K562 (cell line): ENCODE measurements around the gene RNF25. TPM values are rescaled to one million over a fixed set of nuclear protein-coding genes. Genes with fewer than 3 reads are reported as not detected.

Experiments
- ARNT ChIP-seq, 2 experiments: fragments of 450-650 bp; IDR thresholded peaks; 2 replicates each; pipeline ENCODE4 v1.6.1; 2016; ENCODE audit warnings: mild to moderate bottlenecking in 1 of 2
- ELF2 ChIP-seq: fragments of 250-450 bp; sonication (Bioruptor Pico); IDR thresholded peaks from 2 replicates; pipeline ENCODE4 v1.5.0; 2021; ENCODE audit warnings: mild to moderate bottlenecking
- ETS1 ChIP-seq: conservative IDR thresholded peaks from 2 replicates; pipeline ENCODE4 v1.6.1; 2011; ENCODE audit warnings: low read depth, mild to moderate bottlenecking, low read length; ENCODE audit not compliant: control insufficient read depth
- FOSL1 ChIP-seq: fragments of 200-800 bp; sonication (Bioruptor generic); conservative IDR thresholded peaks from 2 replicates; pipeline ENCODE4 v1.6.1; 2016; ENCODE audit warnings: missing genetic modification characterization, missing compliant biosample characterization
- GTF2E2 ChIP-seq: fragments of 200-800 bp; sonication (Bioruptor generic); IDR thresholded peaks from 2 replicates; pipeline ENCODE4 v1.6.1; 2016; ENCODE audit warnings: missing genetic modification characterization, missing compliant biosample characterization
- HIVEP1 ChIP-seq: fragments of 250-450 bp; sonication (Bioruptor Pico); IDR thresholded peaks from 2 replicates; pipeline ENCODE4 v1.4.0; 2020; ENCODE audit warnings: mild to moderate bottlenecking
- KDM1A ChIP-seq, 2 experiments: fragments of 450-650 bp; IDR thresholded peaks; 2 replicates each; pipeline ENCODE4 v1.6.1; 2016; ENCODE audit warnings: mild to moderate bottlenecking in 2 of 2
- NFIC ChIP-seq: fragments of 450-650 bp; IDR thresholded peaks from 2 replicates; pipeline ENCODE4 v1.6.1; 2017; ENCODE audit warnings: mild to moderate bottlenecking, inconsistent platforms
- SAFB2 ChIP-seq: fragments of 200-400 bp; formaldehyde crosslinking; IDR thresholded peaks from 2 replicates; pipeline ENCODE4 v1.6.1; 2018; ENCODE audit warnings: borderline replicate concordance, low read length, low read depth, moderate library complexity; ENCODE audit not compliant: severe bottlenecking
- SIN3A ChIP-seq, 2 experiments: fragments of 150-350 bp in 1 of 2; IDR thresholded peaks; 2 replicates each; pipeline ENCODE4 v1.6.1; 2011 to 2016; ENCODE audit warnings: borderline replicate concordance in 2 of 2, low read depth in 2 of 2, low read length in 2 of 2, mild to moderate bottlenecking in 2 of 2, moderate library complexity in 2 of 2; ENCODE audit not compliant: control insufficient read depth in 1 of 2
- TBP ChIP-seq: optimal IDR thresholded peaks from 2 replicates; pipeline ENCODE3; 2011; ENCODE audit warnings: low read depth, low read length, improper control_type of control experiment
- THRAP3 ChIP-seq: fragments of 450-650 bp; IDR thresholded peaks from 2 replicates; pipeline ENCODE4 v1.6.1; 2016; ENCODE audit warnings: mild to moderate bottlenecking, inconsistent platforms, borderline replicate concordance
- ZNF146 ChIP-seq: IDR thresholded peaks from one replicate; pipeline ENCODE4 v1.6.1; 2018; ENCODE audit warnings: missing compliant biosample characterization; ENCODE audit not compliant: unreplicated experiment
- polyA plus RNA-seq, 8 experiments: library from polyadenylated mRNA; depleted of rRNA in 4 of 8; stranded (reverse) in 5 of 8; unstranded in 3 of 8; fragments of >200 nt; fragmentation: Nextera tagmentation in 2 of 8; fragmentation: Illumina TruSeq in 1 of 8; extraction: Ambion mirVana in 2 of 8; extraction: Trizol in 1 of 8; gene quantifications; 2 replicates each; pipeline versions ENCODE4 v1.2.1 to v1.2.3, GENCODE V29; 2011 to 2014; ENCODE audit warnings: inconsistent platforms in 1 of 8, missing spikeins in 1 of 8
- total RNA-seq, 7 experiments: library from RNA; depleted of rRNA in 6 of 7; stranded (reverse); fragments of >200 nt in 6 of 7; fragmentation: Illumina TruSeq in 2 of 7; extraction: Trizol in 2 of 7; gene quantifications; 2 replicates each; pipeline versions ENCODE4 v1.2.1 to v1.2.3, GENCODE V29; 2011 to 2021; ENCODE audit warnings: low replicate concordance in 1 of 7
- TF ChIP-seq, protein P1 (sequence below): fragments of 450-650 bp; IDR thresholded peaks from 2 replicates; pipeline ENCODE4 v1.6.1; 2016
- TF ChIP-seq, protein P2 (sequence below): fragments of 450-650 bp; IDR thresholded peaks from 2 replicates; pipeline ENCODE4 v1.6.1; 2016; ENCODE audit warnings: mild to moderate bottlenecking
- TF ChIP-seq, protein P3 (sequence below): sonication (generic); formaldehyde crosslinking; IDR thresholded peaks from 2 replicates; pipeline ENCODE4 v1.8.1; 2023; ENCODE audit warnings: mild to moderate bottlenecking, missing genetic modification reagents
- TF ChIP-seq, protein P4 (sequence below), 2 experiments: fragments of 450-650 bp; IDR thresholded peaks; 2 replicates each; pipeline ENCODE4 v1.6.1; 2016

The RNF25 gene
- total and polyA plus RNA-seq, 9 of the 15 experiments (the other 6 are each of a cell fraction or from before 2014, with no cell fraction given), result 2.3 to 49.8 (median 20.5) TPM

DNA sequence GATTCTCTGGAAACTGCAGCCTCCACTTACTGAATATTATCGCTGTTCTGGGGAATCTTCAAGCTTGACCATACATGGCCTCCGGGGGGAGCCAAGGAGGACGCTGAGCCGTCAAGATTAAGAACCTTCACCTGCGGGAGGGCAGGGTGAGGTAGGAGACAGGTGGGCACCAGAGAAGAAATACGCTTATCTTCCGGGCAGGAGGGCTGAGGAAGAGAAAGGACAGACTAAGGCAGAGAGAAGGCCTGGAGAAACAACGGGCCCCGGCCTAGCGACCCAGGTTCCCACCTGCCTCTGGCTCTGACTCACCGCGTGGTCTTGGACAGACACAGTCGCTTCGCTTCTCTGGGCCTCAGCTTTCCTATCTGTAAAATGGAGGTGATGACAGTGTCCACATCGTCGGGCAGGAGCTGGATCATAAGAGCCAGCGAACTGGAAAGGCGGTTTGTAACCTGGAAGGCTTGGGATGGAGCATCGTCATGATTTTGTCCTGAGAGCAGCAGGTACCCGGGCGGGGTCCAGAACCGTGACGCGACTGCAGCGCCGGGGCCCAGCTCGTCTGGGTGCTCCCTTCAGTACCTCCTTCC, 13.0 kb downstream of the RNF25 start (continued):
- TF ChIP-seq NFIC, result no peak
- TF ChIP-seq, protein P1, sequence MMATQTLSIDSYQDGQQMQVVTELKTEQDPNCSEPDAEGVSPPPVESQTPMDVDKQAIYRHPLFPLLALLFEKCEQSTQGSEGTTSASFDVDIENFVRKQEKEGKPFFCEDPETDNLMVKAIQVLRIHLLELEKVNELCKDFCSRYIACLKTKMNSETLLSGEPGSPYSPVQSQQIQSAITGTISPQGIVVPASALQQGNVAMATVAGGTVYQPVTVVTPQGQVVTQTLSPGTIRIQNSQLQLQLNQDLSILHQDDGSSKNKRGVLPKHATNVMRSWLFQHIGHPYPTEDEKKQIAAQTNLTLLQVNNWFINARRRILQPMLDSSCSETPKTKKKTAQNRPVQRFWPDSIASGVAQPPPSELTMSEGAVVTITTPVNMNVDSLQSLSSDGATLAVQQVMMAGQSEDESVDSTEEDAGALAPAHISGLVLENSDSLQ, result no peak
- TF ChIP-seq, protein P2, sequence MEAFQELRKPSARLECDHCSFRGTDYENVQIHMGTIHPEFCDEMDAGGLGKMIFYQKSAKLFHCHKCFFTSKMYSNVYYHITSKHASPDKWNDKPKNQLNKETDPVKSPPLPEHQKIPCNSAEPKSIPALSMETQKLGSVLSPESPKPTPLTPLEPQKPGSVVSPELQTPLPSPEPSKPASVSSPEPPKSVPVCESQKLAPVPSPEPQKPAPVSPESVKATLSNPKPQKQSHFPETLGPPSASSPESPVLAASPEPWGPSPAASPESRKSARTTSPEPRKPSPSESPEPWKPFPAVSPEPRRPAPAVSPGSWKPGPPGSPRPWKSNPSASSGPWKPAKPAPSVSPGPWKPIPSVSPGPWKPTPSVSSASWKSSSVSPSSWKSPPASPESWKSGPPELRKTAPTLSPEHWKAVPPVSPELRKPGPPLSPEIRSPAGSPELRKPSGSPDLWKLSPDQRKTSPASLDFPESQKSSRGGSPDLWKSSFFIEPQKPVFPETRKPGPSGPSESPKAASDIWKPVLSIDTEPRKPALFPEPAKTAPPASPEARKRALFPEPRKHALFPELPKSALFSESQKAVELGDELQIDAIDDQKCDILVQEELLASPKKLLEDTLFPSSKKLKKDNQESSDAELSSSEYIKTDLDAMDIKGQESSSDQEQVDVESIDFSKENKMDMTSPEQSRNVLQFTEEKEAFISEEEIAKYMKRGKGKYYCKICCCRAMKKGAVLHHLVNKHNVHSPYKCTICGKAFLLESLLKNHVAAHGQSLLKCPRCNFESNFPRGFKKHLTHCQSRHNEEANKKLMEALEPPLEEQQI, result no peak
- no peak for TF ChIP-seq THRAP3
- TF ChIP-seq ELF2 (CRISPR knock-in tag), result no peak
- TF ChIP-seq HIVEP1 (CRISPR knock-in tag), result no peak
- TF ChIP-seq, protein P3, sequence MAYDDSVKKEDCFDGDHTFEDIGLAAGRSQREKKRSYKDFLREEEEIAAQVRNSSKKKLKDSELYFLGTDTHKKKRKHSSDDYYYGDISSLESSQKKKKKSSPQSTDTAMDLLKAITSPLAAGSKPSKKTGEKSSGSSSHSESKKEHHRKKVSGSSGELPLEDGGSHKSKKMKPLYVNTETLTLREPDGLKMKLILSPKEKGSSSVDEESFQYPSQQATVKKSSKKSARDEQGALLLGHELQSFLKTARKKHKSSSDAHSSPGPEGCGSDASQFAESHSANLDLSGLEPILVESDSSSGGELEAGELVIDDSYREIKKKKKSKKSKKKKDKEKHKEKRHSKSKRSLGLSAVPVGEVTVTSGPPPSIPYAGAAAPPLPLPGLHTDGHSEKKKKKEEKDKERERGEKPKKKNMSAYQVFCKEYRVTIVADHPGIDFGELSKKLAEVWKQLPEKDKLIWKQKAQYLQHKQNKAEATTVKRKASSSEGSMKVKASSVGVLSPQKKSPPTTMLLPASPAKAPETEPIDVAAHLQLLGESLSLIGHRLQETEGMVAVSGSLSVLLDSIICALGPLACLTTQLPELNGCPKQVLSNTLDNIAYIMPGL, result no peak
- TF ChIP-seq, protein P4, sequence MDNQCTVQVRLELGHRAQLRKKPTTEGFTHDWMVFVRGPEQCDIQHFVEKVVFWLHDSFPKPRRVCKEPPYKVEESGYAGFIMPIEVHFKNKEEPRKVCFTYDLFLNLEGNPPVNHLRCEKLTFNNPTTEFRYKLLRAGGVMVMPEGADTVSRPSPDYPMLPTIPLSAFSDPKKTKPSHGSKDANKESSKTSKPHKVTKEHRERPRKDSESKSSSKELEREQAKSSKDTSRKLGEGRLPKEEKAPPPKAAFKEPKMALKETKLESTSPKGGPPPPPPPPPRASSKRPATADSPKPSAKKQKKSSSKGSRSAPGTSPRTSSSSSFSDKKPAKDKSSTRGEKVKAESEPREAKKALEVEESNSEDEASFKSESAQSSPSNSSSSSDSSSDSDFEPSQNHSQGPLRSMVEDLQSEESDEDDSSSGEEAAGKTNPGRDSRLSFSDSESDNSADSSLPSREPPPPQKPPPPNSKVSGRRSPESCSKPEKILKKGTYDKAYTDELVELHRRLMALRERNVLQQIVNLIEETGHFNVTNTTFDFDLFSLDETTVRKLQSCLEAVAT (IDR thresholded peaks at IDR 0.05), result no peak
- TF ChIP-seq TBP, result no peak
- TF ChIP-seq ETS1, result peak; percentile 51; the same call in 1 of the 2 replicates
- TF ChIP-seq ZNF146 (CRISPR knock-in tag), result no peak
- peak; percentile 53 for TF ChIP-seq FOSL1
- no peak for TF ChIP-seq ARNT (IDR thresholded peaks at IDR 0.05)
- peak; percentile 40 to 61; a peak in 1 of 4 replicates for TF ChIP-seq KDM1A (IDR thresholded peaks at IDR 0.05)
- TF ChIP-seq SAFB2, result no peak
- peak in 1 of 2 experiments; percentile 14; a peak in 1 of 4 replicates for TF ChIP-seq SIN3A (IDR thresholded peaks at IDR 0.05; ENCODE audit: borderline replicate concordance in 2 of 2, control insufficient read depth in 1 of 2, low read depth in 2 of 2, low read length in 2 of 2)
- no peak for TF ChIP-seq GTF2E2 (tag)
